ENCODE results near the gene LPGAT1. TPM values are rescaled to one million over a fixed set of nuclear protein-coding genes. Genes with fewer than 3 reads are reported as not detected.

The LPGAT1 gene
- total and polyA plus RNA-seq, 3 donors from 2014 or later = 43.0 to 70.5 (median 44.1) TPM

Small RNAs within 50 kb of the gene (small RNA-seq; reads per million reads assigned to genes)
- 0 reads per million in 2 donors for gene RF00019
- 0 reads per million in 2 donors for gene RN7SL344P

Other genes with a start within 250 kb of the LPGAT1 start
- 10 to 100 TPM; 40.0 to 53.9 TPM for gene NEK2, start 155.1 kb downstream of the LPGAT1 start, total RNA-seq
- gene NEK2, start 155.1 kb downstream of the LPGAT1 start, polyA plus RNA-seq (ENCODE audit: insufficient read depth, low read depth, low replicate concordance) = 126 TPM
- gene INTS7, start 204.8 kb upstream of the LPGAT1 start, total RNA-seq = 10 to 100 TPM; 29.9 to 35.6 TPM
- gene INTS7, start 204.8 kb upstream of the LPGAT1 start, polyA plus RNA-seq (ENCODE audit: insufficient read depth, low read depth, low replicate concordance) = 51.1 TPM
- gene DTL, start 205.0 kb upstream of the LPGAT1 start, total RNA-seq = 10 to 100 TPM; 25.3 to 25.4 TPM
- 45.1 TPM for gene DTL, start 205.0 kb upstream of the LPGAT1 start, polyA plus RNA-seq (ENCODE audit: insufficient read depth, low read depth, low replicate concordance)